HFFc6 (cell line): ENCODE measurements around the gene SIGLEC11. TPM values are rescaled to one million over a fixed set of nuclear protein-coding genes. Genes with fewer than 3 reads are reported as not detected.
A peak's percentile ranks its signal among the peaks of the same experiment; 100 is the strongest.

Experiments used
- DNase-seq: peaks from one replicate; pipeline ENCODE4 v3.0.0-alpha.2; 2018
- H3K27ac Mint-ChIP-seq: 2 replicates; pipeline ENCODE4 v1.8.0; 2020; ENCODE audit warnings: mild to moderate bottlenecking, mixed read lengths
- H3K27me3 Mint-ChIP-seq: 2 replicates; pipeline ENCODE4 v1.8.0; 2021; ENCODE audit warnings: mild to moderate bottlenecking, moderate library complexity, mixed read lengths; ENCODE audit not compliant: insufficient read depth
- H3K36me3 Mint-ChIP-seq: 2 replicates; pipeline ENCODE4 v1.8.0; 2021; ENCODE audit warnings: low read depth, mixed read lengths
- H3K4me1 Mint-ChIP-seq: 2 replicates; pipeline ENCODE4 v1.8.0; 2020; ENCODE audit warnings: low read depth, mixed read lengths
- H3K4me3 Mint-ChIP-seq: 2 replicates; pipeline ENCODE4 v1.8.0; 2020; ENCODE audit warnings: mild to moderate bottlenecking, moderate library complexity, mixed read lengths
- H3K9me3 Mint-ChIP-seq: 2 replicates; pipeline ENCODE4 v1.8.0; 2020; ENCODE audit warnings: mild to moderate bottlenecking, mixed read lengths
- total RNA-seq, 6 experiments: library from RNA; stranded (reverse); fragmentation: NEBNext Ultra II Directional; extraction: Animal tissue kit (Norgen Biotek cat#: 25700); gene quantifications; 2 replicates in 1 of 6; 3 replicates in 5 of 6; pipeline ENCODE4 v1.2.3, GENCODE V29; 2021
- TF ChIP-seq, protein P1 (sequence below): fragments of 200-600 bp; sonication (generic); IDR thresholded peaks from 2 replicates; pipeline ENCODE4 v1.5.0; 2021; ENCODE audit warnings: antibody characterized with exemption, mild to moderate bottlenecking

SIGLEC11 gene
- total RNA-seq, 6 experiments from 2014 or later, result not detected

DNA sequence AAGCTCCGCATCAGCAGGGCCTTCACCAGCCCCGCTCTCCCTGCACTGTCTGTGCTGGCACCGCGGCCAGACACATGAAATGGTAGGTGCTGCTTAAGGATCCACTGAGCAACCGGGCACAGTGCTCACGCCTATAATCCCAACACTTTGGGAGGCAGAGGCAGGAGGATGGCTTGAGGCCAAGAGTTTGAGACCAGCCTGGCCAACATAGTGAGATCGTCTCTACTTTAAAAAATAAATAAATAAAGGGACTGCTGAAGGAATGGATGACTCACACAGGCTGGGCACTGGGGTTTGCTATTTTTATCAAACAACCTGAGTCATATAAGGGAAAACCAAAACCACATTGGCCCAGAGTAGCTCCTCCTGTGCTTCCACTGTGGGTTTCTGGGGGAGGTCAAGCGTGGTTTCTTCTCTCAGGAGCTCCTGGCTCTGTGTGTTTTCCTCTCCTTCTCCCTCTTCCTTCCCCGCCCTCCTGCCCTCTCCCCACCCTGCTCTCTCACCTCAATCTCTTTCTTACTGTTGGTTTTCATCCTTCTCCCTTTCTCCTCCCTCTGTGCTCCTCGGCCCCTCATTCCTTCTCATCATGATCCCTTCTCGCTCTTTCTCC, 42.9 kb upstream of the SIGLEC11 start:
- Mint-ChIP-seq H3K27ac (peak overlapping the region; percentile 92), H3K27me3 (peaks cover 2% of the 10 kb centered on the region; the same call in 1 of the 2 replicates), H3K4me3 (peak overlapping the region; percentile 53), H3K36me3 (peaks cover 33% of the 10 kb centered on the region), H3K9me3 (no peaks in the 10 kb centered on the region), H3K4me1 (peaks cover 34% of the 10 kb centered on the region)
- peak; percentile 96 for DNase-seq
- TF ChIP-seq, protein P1, sequence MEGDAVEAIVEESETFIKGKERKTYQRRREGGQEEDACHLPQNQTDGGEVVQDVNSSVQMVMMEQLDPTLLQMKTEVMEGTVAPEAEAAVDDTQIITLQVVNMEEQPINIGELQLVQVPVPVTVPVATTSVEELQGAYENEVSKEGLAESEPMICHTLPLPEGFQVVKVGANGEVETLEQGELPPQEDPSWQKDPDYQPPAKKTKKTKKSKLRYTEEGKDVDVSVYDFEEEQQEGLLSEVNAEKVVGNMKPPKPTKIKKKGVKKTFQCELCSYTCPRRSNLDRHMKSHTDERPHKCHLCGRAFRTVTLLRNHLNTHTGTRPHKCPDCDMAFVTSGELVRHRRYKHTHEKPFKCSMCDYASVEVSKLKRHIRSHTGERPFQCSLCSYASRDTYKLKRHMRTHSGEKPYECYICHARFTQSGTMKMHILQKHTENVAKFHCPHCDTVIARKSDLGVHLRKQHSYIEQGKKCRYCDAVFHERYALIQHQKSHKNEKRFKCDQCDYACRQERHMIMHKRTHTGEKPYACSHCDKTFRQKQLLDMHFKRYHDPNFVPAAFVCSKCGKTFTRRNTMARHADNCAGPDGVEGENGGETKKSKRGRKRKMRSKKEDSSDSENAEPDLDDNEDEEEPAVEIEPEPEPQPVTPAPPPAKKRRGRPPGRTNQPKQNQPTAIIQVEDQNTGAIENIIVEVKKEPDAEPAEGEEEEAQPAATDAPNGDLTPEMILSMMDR, result no peak

DNA sequence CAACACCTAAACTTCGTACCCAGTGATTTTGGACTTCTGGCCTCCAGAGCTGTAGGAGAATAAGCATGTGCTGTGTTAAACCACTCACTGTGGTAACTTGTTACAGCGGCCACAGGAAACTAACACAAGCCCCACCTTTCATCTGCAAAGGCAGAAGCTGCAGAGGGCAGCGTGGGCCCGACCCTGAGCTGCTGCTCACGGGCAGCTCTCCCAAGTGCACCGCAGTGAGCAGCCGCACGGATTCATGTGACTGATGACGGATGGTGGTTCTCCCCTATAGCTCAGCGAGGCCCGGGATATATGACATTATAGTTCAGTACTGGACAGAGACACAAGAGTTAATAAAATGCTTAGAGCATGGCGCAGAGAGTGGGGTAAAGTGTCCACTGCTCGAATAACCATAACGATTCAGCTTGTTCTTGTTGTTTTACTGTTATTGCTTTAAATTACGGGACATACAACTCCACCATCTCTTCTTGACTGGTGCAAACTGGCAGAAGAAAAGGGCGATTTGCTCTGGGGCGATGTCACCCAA, 42.3 kb upstream of the SIGLEC11 start:
- DNase-seq, result no peak
- H3K4me1 Mint-ChIP-seq, result peaks cover 34% of the 10 kb centered on the region
- TF ChIP-seq, protein P1, result no peak
- H3K27ac Mint-ChIP-seq, result peak overlapping the region; percentile 92
- no peaks in the 10 kb centered on the region for H3K9me3 Mint-ChIP-seq
- H3K27me3 Mint-ChIP-seq, result peaks cover 2% of the 10 kb centered on the region; the same call in 1 of the 2 replicates
- H3K36me3 Mint-ChIP-seq, result peaks cover 33% of the 10 kb centered on the region
- H3K4me3 Mint-ChIP-seq, result no peak overlapping the region

DNA sequence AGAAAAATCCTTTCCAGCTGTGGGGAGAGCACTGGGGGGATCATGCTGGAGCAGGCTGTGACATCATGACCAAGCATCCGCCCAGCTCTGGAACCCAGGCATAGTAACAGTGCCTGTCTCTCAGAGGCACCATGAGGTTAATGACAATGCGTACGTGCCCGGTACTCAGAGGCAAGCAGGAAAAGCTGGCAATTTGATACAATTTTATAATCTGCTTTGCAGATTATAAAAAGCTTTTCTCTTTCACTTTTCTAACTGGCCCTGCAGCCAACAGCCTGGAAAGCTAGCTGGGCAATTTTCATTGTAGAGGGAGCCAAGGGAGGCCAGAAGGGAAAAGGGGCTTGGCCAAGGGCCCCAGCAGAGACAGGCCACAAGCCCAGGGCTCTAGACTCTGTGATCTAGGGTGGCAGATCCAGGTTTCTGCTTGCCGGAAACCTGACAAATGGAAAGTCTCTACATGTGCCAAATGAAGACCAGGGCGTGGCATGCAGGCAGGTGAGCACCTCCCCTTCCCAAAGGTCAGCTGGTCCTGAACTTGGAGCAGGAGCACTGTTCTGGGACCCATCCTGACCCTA, 41.5 kb upstream of the SIGLEC11 start:
- Mint-ChIP-seq H3K4me3 (no peak overlapping the region), H3K27me3 (peaks cover 2% of the 10 kb centered on the region; the same call in 1 of the 2 replicates), H3K4me1 (peaks cover 28% of the 10 kb centered on the region), H3K27ac (no peak overlapping the region), H3K9me3 (no peaks in the 10 kb centered on the region), H3K36me3 (peaks cover 33% of the 10 kb centered on the region)
- DNase-seq, result no peak
- TF ChIP-seq, protein P1, result no peak

- Mint-ChIP-seq H3K36me3 (peaks cover 29% of the 10 kb centered on the region), H3K27me3 (peaks cover 2% of the 10 kb centered on the region; the same call in 1 of the 2 replicates), H3K4me3 (no peak overlapping the region), H3K4me1 (peaks cover 28% of the 10 kb centered on the region), H3K9me3 (no peaks in the 10 kb centered on the region), H3K27ac (no peak overlapping the region)
- TF ChIP-seq, protein P1, result no peak
- DNase-seq, result no peak
Observed at GRCh38 chr19:50001775-50002174, 40.8 kb upstream of the SIGLEC11 start.

DNA sequence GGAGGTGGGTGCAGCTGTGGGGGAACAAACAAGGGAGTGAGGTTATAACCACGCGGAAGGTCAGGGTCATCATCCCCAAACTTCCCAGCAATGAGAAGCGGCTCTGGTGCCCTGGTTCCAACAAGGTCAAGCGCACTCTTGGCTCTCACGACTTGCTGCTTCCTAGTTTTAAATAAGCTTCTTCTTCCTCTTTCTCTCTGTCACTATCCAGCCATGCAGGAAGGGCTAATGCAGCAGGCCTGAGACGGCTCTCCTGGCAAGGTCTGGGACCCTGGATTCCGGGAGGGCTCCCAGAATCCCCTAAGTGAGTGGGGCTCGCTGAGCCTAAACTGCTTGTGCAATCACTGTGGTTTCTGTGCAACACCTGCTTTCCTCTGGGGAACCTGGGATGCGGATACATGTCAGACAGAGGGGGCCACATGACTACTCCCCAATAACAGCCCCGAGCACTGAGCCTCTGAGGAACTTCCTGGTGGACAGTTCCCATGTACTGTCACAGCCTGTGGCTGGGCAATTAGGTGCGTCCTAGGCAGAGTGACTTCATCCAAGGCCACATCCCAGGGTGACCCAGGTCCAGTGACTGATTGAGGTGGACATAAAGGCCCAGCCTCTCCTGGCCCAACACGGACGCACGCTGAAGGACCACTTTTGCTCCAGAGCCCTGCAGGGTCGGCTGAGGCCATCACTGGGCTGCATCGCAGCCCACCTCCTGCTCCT, 40.0 kb upstream of the SIGLEC11 start:
- Mint-ChIP-seq H3K27me3 (peaks cover 2% of the 10 kb centered on the region; the same call in 1 of the 2 replicates), H3K36me3 (peaks cover 27% of the 10 kb centered on the region), H3K4me3 (no peak overlapping the region), H3K9me3 (no peaks in the 10 kb centered on the region), H3K27ac (no peak overlapping the region), H3K4me1 (peaks cover 28% of the 10 kb centered on the region)
- TF ChIP-seq, protein P1, result no peak
- DNase-seq, result no peak
